Loucy (cell line): ENCODE results near the gene C6orf163.

Experiments
- H2AFZ ChIP-seq: fragments of 200-600 bp; sonication (generic); 2 replicates; pipeline ENCODE4 v1.6.0; 2016; ENCODE audit warnings: antibody characterized with exemption, mild to moderate bottlenecking, low read length, moderate library complexity
- H3F3A ChIP-seq: fragments of 200-600 bp; 2 replicates; pipeline ENCODE4 v1.6.0; 2016; ENCODE audit warnings: antibody characterized with exemption, low read depth, mild to moderate bottlenecking
- H3K27me3 ChIP-seq: fragments of 200-600 bp; sonication (generic); 2 replicates; pipeline ENCODE4 v1.6.1; 2014; ENCODE audit warnings: low read length, mild to moderate bottlenecking; ENCODE audit not compliant: insufficient read depth, poor library complexity, severe bottlenecking
- H3K36me3 ChIP-seq: fragments of 200-600 bp; sonication (generic); 2 replicates; pipeline ENCODE4 v1.6.1; 2016; ENCODE audit warnings: low read length; ENCODE audit not compliant: insufficient read depth
- H3K4me1 ChIP-seq: fragments of 200-600 bp; sonication (generic); 2 replicates; pipeline ENCODE4 v1.5.1; 2014; ENCODE audit warnings: low read length, mild to moderate bottlenecking; ENCODE audit not compliant: insufficient read depth, poor library complexity, severe bottlenecking
- H3K4me2 ChIP-seq: fragments of 200-600 bp; sonication (generic); 2 replicates; pipeline ENCODE4 v1.6.0; 2014; ENCODE audit warnings: antibody characterized with exemption, low read length, low read depth, mild to moderate bottlenecking; ENCODE audit not compliant: poor library complexity, severe bottlenecking
- H3K4me3 ChIP-seq: fragments of 200-600 bp; sonication (generic); 2 replicates; pipeline ENCODE4 v1.5.1; 2014; ENCODE audit warnings: low read length, mild to moderate bottlenecking, mixed read lengths; ENCODE audit not compliant: poor library complexity, severe bottlenecking
- H3K79me2 ChIP-seq: fragments of 200-600 bp; sonication (generic); 2 replicates; pipeline ENCODE4 v1.6.1; 2014; ENCODE audit warnings: low read length; ENCODE audit not compliant: insufficient read depth
- H3K9ac ChIP-seq: fragments of 200-600 bp; sonication (generic); 2 replicates; pipeline ENCODE4 v1.6.0; 2014; ENCODE audit warnings: mild to moderate bottlenecking, low read depth, low read length, moderate library complexity; ENCODE audit not compliant: poor library complexity, severe bottlenecking
- H3K9me2 ChIP-seq: fragments of 200-600 bp; sonication (generic); replicated peaks from 2 replicates; pipeline ENCODE4 v1.6.1; 2016; ENCODE audit warnings: low read depth, low read length, mixed read lengths
- H3K9me3 ChIP-seq: fragments of 200-600 bp; sonication (generic); 2 replicates; pipeline ENCODE4 v1.6.1; 2014; ENCODE audit warnings: mild to moderate bottlenecking, antibody characterized with exemption, low read length, low read depth; ENCODE audit not compliant: insufficient read depth
- H4K20me1 ChIP-seq: fragments of 200-600 bp; sonication (generic); 2 replicates; pipeline ENCODE4 v1.6.0; 2014; ENCODE audit warnings: antibody characterized with exemption, low read length, mild to moderate bottlenecking; ENCODE audit not compliant: insufficient read depth, poor library complexity, severe bottlenecking
- EZH2phosphoT487 ChIP-seq: fragments of 200-600 bp; IDR thresholded peaks from 2 replicates; pipeline ENCODE4 v1.6.1; 2018; ENCODE audit warnings: antibody characterized with exemption, mild to moderate bottlenecking, moderate library complexity, borderline replicate concordance
- TF ChIP-seq, protein P1 (sequence below): fragments of 200-600 bp; sonication (generic); conservative IDR thresholded peaks from 2 replicates; pipeline ENCODE4 v1.5.1; 2014; ENCODE audit warnings: mild to moderate bottlenecking, antibody characterized with exemption, low read length

Gene C6orf163

DNA sequence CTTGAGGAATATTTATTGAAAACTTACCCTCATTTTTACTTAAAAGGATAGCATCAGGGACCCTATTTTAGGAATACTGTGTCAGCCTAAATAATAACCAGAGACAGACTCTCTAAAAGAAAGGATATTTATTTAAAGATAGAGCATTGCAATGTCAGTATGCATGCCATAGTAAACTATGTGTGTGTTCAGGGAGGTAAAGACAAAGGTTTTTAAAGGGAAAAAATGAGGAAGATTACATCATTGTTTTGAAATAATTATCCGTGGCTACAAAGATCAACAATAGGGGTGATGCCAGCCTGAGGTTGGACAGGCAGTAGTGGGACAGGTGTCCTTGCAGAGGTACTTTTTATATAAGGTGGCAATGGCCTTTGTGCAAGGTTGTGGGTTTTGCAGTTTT is 39.4 kb downstream of the C6orf163 start:
- Histone ChIP-seq H3K9me2 (no peaks in the 10 kb centered on the region), H3K36me3 (no peaks in the 10 kb centered on the region), H3K4me2 (no peak overlapping the region), H3K79me2 (no peaks in the 10 kb centered on the region), H3K9me3 (no peaks in the 10 kb centered on the region), H2AFZ (no peak overlapping the region), H3F3A (no peaks in the 10 kb centered on the region), H4K20me1 (no peaks in the 10 kb centered on the region), H3K9ac (no peak overlapping the region), H3K4me3 (no peak overlapping the region), H3K4me1 (no peaks in the 10 kb centered on the region), H3K27me3 (no peaks in the 10 kb centered on the region)
- TF ChIP-seq, protein P1, sequence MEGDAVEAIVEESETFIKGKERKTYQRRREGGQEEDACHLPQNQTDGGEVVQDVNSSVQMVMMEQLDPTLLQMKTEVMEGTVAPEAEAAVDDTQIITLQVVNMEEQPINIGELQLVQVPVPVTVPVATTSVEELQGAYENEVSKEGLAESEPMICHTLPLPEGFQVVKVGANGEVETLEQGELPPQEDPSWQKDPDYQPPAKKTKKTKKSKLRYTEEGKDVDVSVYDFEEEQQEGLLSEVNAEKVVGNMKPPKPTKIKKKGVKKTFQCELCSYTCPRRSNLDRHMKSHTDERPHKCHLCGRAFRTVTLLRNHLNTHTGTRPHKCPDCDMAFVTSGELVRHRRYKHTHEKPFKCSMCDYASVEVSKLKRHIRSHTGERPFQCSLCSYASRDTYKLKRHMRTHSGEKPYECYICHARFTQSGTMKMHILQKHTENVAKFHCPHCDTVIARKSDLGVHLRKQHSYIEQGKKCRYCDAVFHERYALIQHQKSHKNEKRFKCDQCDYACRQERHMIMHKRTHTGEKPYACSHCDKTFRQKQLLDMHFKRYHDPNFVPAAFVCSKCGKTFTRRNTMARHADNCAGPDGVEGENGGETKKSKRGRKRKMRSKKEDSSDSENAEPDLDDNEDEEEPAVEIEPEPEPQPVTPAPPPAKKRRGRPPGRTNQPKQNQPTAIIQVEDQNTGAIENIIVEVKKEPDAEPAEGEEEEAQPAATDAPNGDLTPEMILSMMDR = no peak
- no peak for TF ChIP-seq EZH2phosphoT487

DNA sequence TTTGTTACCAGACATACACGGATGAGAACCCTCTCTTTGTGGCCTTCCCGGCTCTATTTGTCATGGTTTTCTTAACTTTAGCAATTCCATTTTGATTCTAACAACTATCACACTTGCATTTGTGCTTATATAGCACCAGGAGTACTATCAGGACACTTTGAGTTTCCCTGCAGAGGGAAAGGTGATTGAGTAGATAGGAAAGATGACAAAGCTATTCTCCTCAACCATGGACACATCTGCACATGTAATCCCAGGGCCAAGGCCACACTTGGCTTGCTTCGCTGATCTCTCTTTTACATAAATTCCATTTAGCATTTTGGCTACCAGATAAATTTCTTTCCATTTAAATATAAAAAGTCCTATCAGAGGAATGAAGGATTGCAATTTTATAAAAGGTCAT is 39.8 kb downstream of the C6orf163 start:
- H3K27me3 ChIP-seq = no peaks in the 10 kb centered on the region
- no peaks in the 10 kb centered on the region for H3K4me1 ChIP-seq
- H3K4me3 ChIP-seq = no peak overlapping the region
- H3K9me3 ChIP-seq = no peaks in the 10 kb centered on the region
- no peak overlapping the region for H3K9ac ChIP-seq
- TF ChIP-seq, protein P1 = no peak
- no peak for TF ChIP-seq EZH2phosphoT487
- no peaks in the 10 kb centered on the region for H3K79me2 ChIP-seq
- H3K36me3 ChIP-seq = no peaks in the 10 kb centered on the region
- H3F3A ChIP-seq = no peaks in the 10 kb centered on the region
- H3K9me2 ChIP-seq = no peaks in the 10 kb centered on the region
- H2AFZ ChIP-seq = no peak overlapping the region
- H4K20me1 ChIP-seq = no peaks in the 10 kb centered on the region
- no peak overlapping the region for H3K4me2 ChIP-seq

DNA sequence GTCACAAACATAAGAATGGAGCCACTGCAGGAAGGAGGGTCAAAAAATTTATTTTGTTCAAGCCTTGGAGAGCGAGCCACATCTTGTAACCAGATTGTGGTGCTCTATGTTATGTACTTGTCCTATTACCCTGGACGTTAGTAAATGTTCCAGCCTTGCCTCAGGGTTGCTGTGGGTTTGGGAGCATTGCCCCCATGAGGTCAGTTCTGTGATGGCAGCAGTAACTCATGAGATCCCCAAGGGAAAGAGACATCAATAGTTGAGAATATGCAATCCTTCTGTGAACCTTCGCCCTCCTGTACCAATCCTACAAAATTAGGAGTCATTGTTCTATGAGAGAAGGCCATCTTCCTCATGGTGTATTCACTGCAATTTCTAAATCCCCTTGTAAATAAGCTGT is 46.7 kb downstream of the C6orf163 start:
- no peaks in the 10 kb centered on the region for H3K9me2 ChIP-seq
- no peaks in the 10 kb centered on the region for H3K27me3 ChIP-seq
- H3K9me3 ChIP-seq = no peaks in the 10 kb centered on the region
- H2AFZ ChIP-seq = no peak overlapping the region
- no peak overlapping the region for H3K4me3 ChIP-seq
- no peaks in the 10 kb centered on the region for H3K4me1 ChIP-seq
- H3K36me3 ChIP-seq = no peaks in the 10 kb centered on the region
- H3K79me2 ChIP-seq = no peaks in the 10 kb centered on the region
- H3K4me2 ChIP-seq = no peak overlapping the region
- no peaks in the 10 kb centered on the region for H4K20me1 ChIP-seq
- no peaks in the 10 kb centered on the region for H3F3A ChIP-seq
- no peak for TF ChIP-seq EZH2phosphoT487
- TF ChIP-seq, protein P1 = peak; percentile 63
- H3K9ac ChIP-seq = no peak overlapping the region
